H1 (cell line): ENCODE measurements around the gene KRIT1. TPM values are rescaled to one million over a fixed set of nuclear protein-coding genes. Genes with fewer than 3 reads are reported as not detected.

Experiments
- CTCF ChIA-PET: fragments of 300-600 bp; sonication (Branson Sonifier 250); formaldehyde crosslinking; loops from one replicate; lab custom pipeline; 2021; ENCODE audit not compliant: partially characterized antibody; lab: Charles Lee
- POLR2A ChIA-PET: fragments of 300-600 bp; sonication (Branson Sonifier 250); formaldehyde crosslinking; loops from one replicate; lab custom pipeline; 2021; ENCODE audit warnings: inconsistent platforms; ENCODE audit not compliant: partially characterized antibody; lab: Charles Lee
- DNase-seq, 2 experiments: peaks; one replicate each; pipeline versions ENCODE4 v3.0.0 to v3.0.0-alpha.2; 2010 to 2022; ENCODE audit warnings: low spot score in 2 of 2, low read depth in 1 of 2, mixed read lengths in 1 of 2
- FAIRE-seq: peaks from 2 replicates; lab custom pipeline; 2011; peaks lifted over from hg19 to GRCh38; lab: Jason Lieb, UNC
- H2AFZ ChIP-seq: 2 replicates; pipeline ENCODE4 v1.8.1; 2012; ENCODE audit warnings: low read length, inconsistent platforms
- H2AK5ac ChIP-seq: 2 replicates; pipeline ENCODE4 v1.6.1; 2013; ENCODE audit warnings: low read depth, low read length
- H2BK120ac ChIP-seq: replicated peaks from 2 replicates; pipeline ENCODE3; 2013; ENCODE audit warnings: low read depth, low read length, inconsistent platforms
- H2BK12ac ChIP-seq: 2 replicates; pipeline ENCODE4 v1.6.1; 2013; ENCODE audit warnings: low read depth, low read length
- H2BK15ac ChIP-seq: 2 replicates; pipeline ENCODE4 v1.6.1; 2013; ENCODE audit warnings: low read length
- H2BK20ac ChIP-seq: 2 replicates; pipeline ENCODE4 v1.6.1; 2013; ENCODE audit warnings: low read length
- H2BK5ac ChIP-seq: 2 replicates; pipeline ENCODE4 v1.6.1; 2013; ENCODE audit warnings: low read depth, low read length
- H3K14ac ChIP-seq: 2 replicates; pipeline ENCODE4 v1.6.1; 2013; ENCODE audit warnings: inconsistent platforms; ENCODE audit not compliant: insufficient read length
- H3K18ac ChIP-seq: 2 replicates; pipeline ENCODE4 v1.6.1; 2013; ENCODE audit warnings: low read length; ENCODE audit errors: extremely low read depth
- H3K23ac ChIP-seq: 2 replicates; pipeline ENCODE4 v1.6.1; 2013; ENCODE audit warnings: inconsistent platforms; ENCODE audit not compliant: insufficient read length
- H3K23me2 ChIP-seq: 2 replicates; pipeline ENCODE4 v1.6.1; 2013; ENCODE audit warnings: low read depth, low read length
- H3K27ac ChIP-seq: 2 replicates; pipeline ENCODE4 v1.6.1; 2011; ENCODE audit warnings: low read depth, low read length, inconsistent platforms
- H3K27me3 ChIP-seq, 4 experiments: replicated peaks in 1 of 4; 1 replicate in 1 of 4; 2 replicates in 3 of 4; pipeline versions ENCODE4 v1.6.1 to v1.8.1; 2011 to 2013; ENCODE audit warnings: low read length in 3 of 4, mild to moderate bottlenecking in 3 of 4, inconsistent platforms in 2 of 4, mixed read lengths in 2 of 4, moderate library complexity in 1 of 4; ENCODE audit not compliant: control insufficient read depth in 3 of 4, insufficient read depth in 3 of 4; ENCODE audit errors: extremely low read depth in 1 of 4
- H3K36me3 ChIP-seq, 4 experiments: 2 replicates each; pipeline versions ENCODE4 v1.6.1 to v1.8.1; 2011 to 2013; ENCODE audit warnings: mild to moderate bottlenecking in 4 of 4, low read length in 3 of 4, moderate library complexity in 2 of 4, control low read depth in 1 of 4, inconsistent platforms in 1 of 4; ENCODE audit not compliant: insufficient read depth in 4 of 4, control insufficient read depth in 2 of 4
- H3K4ac ChIP-seq: replicated peaks from 2 replicates; pipeline ENCODE3; 2013; ENCODE audit warnings: low read length, low read depth, mixed read lengths, inconsistent platforms; ENCODE audit not compliant: insufficient read length
- H3K4me1 ChIP-seq, 4 experiments: replicated peaks in 1 of 4; 1 replicate in 1 of 4; 2 replicates in 3 of 4; pipeline versions ENCODE4 v1.6.1 to v1.8.1; 2011 to 2013; ENCODE audit warnings: low read length in 3 of 4, inconsistent platforms in 2 of 4, mixed read lengths in 1 of 4; ENCODE audit not compliant: insufficient read depth in 4 of 4, control insufficient read depth in 3 of 4
- H3K4me2 ChIP-seq, 2 experiments: 2 replicates each; pipeline versions ENCODE4 v1.6.1 to v1.8.1; 2011 to 2013; ENCODE audit warnings: low read depth in 2 of 2, low read length in 2 of 2, control low read depth in 1 of 2, inconsistent platforms in 1 of 2, mild to moderate bottlenecking in 1 of 2; ENCODE audit not compliant: insufficient read depth in 1 of 2
- H3K4me3 ChIP-seq, 4 experiments: fragments of 200-600, 300-600 bp in 1 of 4; sonication (generic), shearing (Covaris generic), sonication (Bioruptor Twin) in 1 of 4; 2 replicates each; pipeline versions ENCODE4 v1.5.1 to v1.8.1; 2011 to 2016; ENCODE audit warnings: low read length in 4 of 4, low read depth in 3 of 4, control low read depth in 2 of 4, inconsistent platforms in 2 of 4, mild to moderate bottlenecking in 2 of 4, mixed read lengths in 1 of 4, moderate library complexity in 1 of 4; ENCODE audit not compliant: insufficient read depth in 2 of 4; ENCODE audit errors: extremely low read depth in 1 of 4
- H3K56ac ChIP-seq: replicated peaks from 2 replicates; pipeline ENCODE3; 2013; ENCODE audit warnings: low read depth, mild to moderate bottlenecking, mixed read lengths, low read length, inconsistent platforms; ENCODE audit not compliant: insufficient read length
- H3K79me1 ChIP-seq: 2 replicates; pipeline ENCODE4 v1.6.1; 2013; ENCODE audit warnings: low read depth, low read length, control low read depth
- H3K79me2 ChIP-seq, 2 experiments: 2 replicates each; pipeline versions ENCODE4 v1.6.1 to v1.8.1; 2012 to 2013; ENCODE audit warnings: low read length in 2 of 2, mild to moderate bottlenecking in 2 of 2, inconsistent platforms in 1 of 2; ENCODE audit not compliant: insufficient read depth in 2 of 2, control insufficient read depth in 1 of 2
- H3K9ac ChIP-seq, 4 experiments: replicated peaks in 1 of 4; 1 replicate in 1 of 4; 2 replicates in 3 of 4; pipeline versions ENCODE4 v1.6.1 to v1.8.1; 2011 to 2013; ENCODE audit warnings: low read depth in 3 of 4, low read length in 3 of 4, control low read depth in 2 of 4, mild to moderate bottlenecking in 2 of 4, moderate library complexity in 2 of 4, inconsistent platforms in 1 of 4; ENCODE audit errors: extremely low read depth in 1 of 4
- H3K9me3 ChIP-seq, 2 experiments: 2 replicates each; pipeline versions ENCODE4 v1.6.1 to v1.8.1; 2012 to 2013; ENCODE audit warnings: mild to moderate bottlenecking in 2 of 2, moderate library complexity in 2 of 2, control low read depth in 1 of 2, inconsistent platforms in 1 of 2, low read depth in 1 of 2, low read length in 1 of 2, mixed read lengths in 1 of 2; ENCODE audit not compliant: insufficient read depth in 2 of 2
- H4K20me1 ChIP-seq, 2 experiments: replicated peaks in 1 of 2; 2 replicates each; pipeline versions ENCODE3 to v1.8.1; 2011 to 2013; ENCODE audit warnings: inconsistent platforms in 2 of 2, low read length in 2 of 2, mild to moderate bottlenecking in 1 of 2; ENCODE audit not compliant: insufficient read depth in 2 of 2, control insufficient read depth in 1 of 2
- H4K5ac ChIP-seq: 2 replicates; pipeline ENCODE4 v1.6.1; 2013; ENCODE audit warnings: low read length, low read depth, mixed read lengths, inconsistent platforms; ENCODE audit not compliant: insufficient read length
- H4K8ac ChIP-seq: 2 replicates; pipeline ENCODE4 v1.8.0; 2013; ENCODE audit warnings: mild to moderate bottlenecking, moderate library complexity, low read length, inconsistent platforms; ENCODE audit not compliant: insufficient read depth; ENCODE audit errors: extremely low read depth
- H4K91ac ChIP-seq: replicated peaks from 2 replicates; pipeline ENCODE3; 2013; ENCODE audit warnings: low read length, mixed read lengths, inconsistent platforms; ENCODE audit not compliant: insufficient read length
- ATF3 ChIP-seq: IDR thresholded peaks from 2 replicates; pipeline ENCODE4 v1.6.1; 2011; ENCODE audit warnings: low read depth, mild to moderate bottlenecking, low read length; ENCODE audit not compliant: insufficient read depth
- BCL11A ChIP-seq, 2 experiments: IDR thresholded peaks; one replicate each; pipeline ENCODE4 v1.6.1; 2011; ENCODE audit warnings: low read depth in 2 of 2, low read length in 2 of 2, mild to moderate bottlenecking in 2 of 2
- CBX5 ChIP-seq: fragments of 300-800, 300-1000 bp; sonication (generic); IDR thresholded peaks from 2 replicates; pipeline ENCODE4 v1.7.1; 2016; ENCODE audit warnings: antibody characterized with exemption, low read length, low read depth
- CHD2 ChIP-seq: IDR thresholded peaks from 2 replicates; pipeline ENCODE4 v1.6.1; 2012; ENCODE audit warnings: low read length, improper control_type of control experiment
- CTBP2 ChIP-seq: IDR thresholded peaks from 2 replicates; pipeline ENCODE4 v1.7.0; 2011; ENCODE audit warnings: borderline replicate concordance, mild to moderate bottlenecking, moderate library complexity, mixed read lengths, low read length; ENCODE audit not compliant: insufficient read depth, insufficient read length
- EP300 ChIP-seq, 2 experiments: IDR thresholded peaks; 1 replicate in 1 of 2; 2 replicates in 1 of 2; pipeline ENCODE4 v1.6.1; 2011 to 2012; ENCODE audit warnings: low read depth in 2 of 2, low read length in 2 of 2, mild to moderate bottlenecking in 2 of 2, borderline replicate concordance in 1 of 2, inconsistent platforms in 1 of 2, moderate library complexity in 1 of 2
- FOSL1 ChIP-seq: IDR thresholded peaks from 2 replicates; pipeline ENCODE4 v1.6.1; 2011; ENCODE audit warnings: mild to moderate bottlenecking, low read depth, low read length, moderate library complexity; ENCODE audit not compliant: insufficient read depth
- GTF2F1 ChIP-seq: IDR thresholded peaks from 2 replicates; pipeline ENCODE4 v1.6.1; 2012; ENCODE audit warnings: low read depth, low read length, improper control_type of control experiment, borderline replicate concordance
- JUND ChIP-seq: IDR thresholded peaks from 2 replicates; pipeline ENCODE4 v1.6.1; 2011; ENCODE audit warnings: mild to moderate bottlenecking, improper control_type of control experiment, low read length
- POU5F1 ChIP-seq: IDR thresholded peaks from 2 replicates; pipeline ENCODE4 v1.6.1; 2011; ENCODE audit warnings: low read depth, mild to moderate bottlenecking, low read length, moderate library complexity
- SP2 ChIP-seq: IDR thresholded peaks from 2 replicates; pipeline ENCODE4 v1.6.1; 2012; ENCODE audit warnings: mild to moderate bottlenecking, low read length, inconsistent platforms
- TAF7 ChIP-seq: optimal IDR thresholded peaks from 2 replicates; pipeline ENCODE3; 2011; ENCODE audit warnings: low read depth, mild to moderate bottlenecking, inconsistent platforms, low read length, moderate library complexity, borderline replicate concordance
- WGBS, 2 experiments: shearing (Covaris generic) in 1 of 2; methylation state at CpG; one replicate each; pipeline versions ENCODE4 v1.1.6 to v1.1.7; 2013 to 2015; ENCODE audit warnings: low lambda C conversion rate in 2 of 2, mixed read lengths in 2 of 2, inconsistent platforms in 1 of 2, low coverage in 1 of 2, missing lambda C conversion rate in 1 of 2; ENCODE audit not compliant: insufficient replicate concordance in 2 of 2, insufficient coverage in 1 of 2, insufficient read length in 1 of 2; ENCODE audit errors: extremely low coverage in 1 of 2, missing lambda C conversion rate in 1 of 2; 5-methylcytosine and 5-hydroxymethylcytosine counted together
- polyA plus RNA-seq, 7 experiments: library from polyadenylated mRNA; depleted of rRNA in 3 of 7; stranded (reverse) in 5 of 7; unstranded in 2 of 7; fragments of >200 nt in 5 of 7; fragments of 200-250 nt in 2 of 7; gene quantifications; 1 replicate in 5 of 7; 2 replicates in 1 of 7; 4 replicates in 1 of 7; pipeline versions ENCODE4 v1.2.1 to v1.2.3, GENCODE V29; 2011 to 2013; ENCODE audit warnings: missing spikeins in 2 of 7, mixed read lengths in 2 of 7
- total RNA-seq: library from RNA; stranded (reverse); fragmentation: NEBNext Ultra II Directional; extraction: Animal tissue kit (Norgen Biotek cat#: 25700); gene quantifications from 2 replicates; pipeline ENCODE4 v1.2.1, GENCODE V29; 2021

Gene KRIT1
- total and polyA plus RNA-seq, 2 of the 8 experiments (the other 6 are each of a cell fraction or from before 2014, with no cell fraction given) = 14.3 to 28.8 TPM

- peaks cover 0 to 1% of the 10 kb centered on the region in 2 experiments for H4K20me1 ChIP-seq
- no peak overlapping the region for H2BK120ac ChIP-seq
- H3K56ac ChIP-seq = no peak overlapping the region
- H3K4ac ChIP-seq = no peak overlapping the region
- H3K14ac ChIP-seq = no peak overlapping the region
- H3K4me3 ChIP-seq = no peak overlapping the region
- H3K27ac ChIP-seq = no peak overlapping the region
- WGBS, 2 experiments = 94% methylated on average over 2 of the region's 2 CpGs; no CpG with 5 or more reads in 1 of the 2 experiments
- H2BK20ac ChIP-seq = no peak overlapping the region
- no peak overlapping the region for H4K5ac ChIP-seq
- no peaks in the 10 kb centered on the region for H3K23me2 ChIP-seq
- CTCF ChIA-PET = interaction anchor here (1.6 kb wide), 1 partner anchor 165 kb away, joined by 3 read pairs; no protein-coding TSS in a partner anchor
- H3K23ac ChIP-seq = no peak overlapping the region
- no peaks in the 10 kb centered on the region for H3K4me1 ChIP-seq
- H3K9ac ChIP-seq = no peak overlapping the region
- H2AK5ac ChIP-seq = no peak overlapping the region
- no peak overlapping the region for H4K91ac ChIP-seq
- no peak overlapping the region for H3K4me2 ChIP-seq
- H3K36me3 ChIP-seq = no peaks in the 10 kb centered on the region; a peak in 1 of 8 replicates
- H3K79me2 ChIP-seq = peaks cover 0 to 88% of the 10 kb centered on the region in 2 experiments; a peak in 2 of 4 replicates
- H2AFZ ChIP-seq = no peak overlapping the region
- peaks cover 0 to 1% (median 0%) of the 10 kb centered on the region in 4 experiments; a peak in 1 of 7 replicates for H3K27me3 ChIP-seq
- POLR2A ChIA-PET = interaction anchor here (1.0 to 1.3 kb wide), 3 partner anchors 9 to 14 kb away, joined by 3 to 4 read pairs (median 3); partner anchors contain the start of genes ANKIB1 and KRIT1
- H2BK5ac ChIP-seq = no peak overlapping the region
- H3K9me3 ChIP-seq = no peaks in the 10 kb centered on the region
- H3K79me1 ChIP-seq = no peaks in the 10 kb centered on the region; the same call in 1 of the 2 replicates
- H2BK12ac ChIP-seq = no peak overlapping the region
- DNase-seq (no peak), FAIRE-seq (no peak)
- H3K18ac ChIP-seq = no peak overlapping the region
- no peak overlapping the region for H4K8ac ChIP-seq
- H2BK15ac ChIP-seq = no peak overlapping the region
- no peak for TF ChIP-seq POU5F1
- TF ChIP-seq GTF2F1 = no peak
- no peak for TF ChIP-seq CHD2
- TF ChIP-seq FOSL1 = no peak
- no peak for TF ChIP-seq CBX5
- TF ChIP-seq BCL11A (IDR thresholded peaks at IDR 0.05; ENCODE audit: low read depth in 2 of 2, low read length in 2 of 2) = no peak
- TF ChIP-seq SP2 = no peak
- no peak for TF ChIP-seq ATF3
- no peak for TF ChIP-seq JUND
- TF ChIP-seq EP300 (IDR thresholded peaks at IDR 0.05; ENCODE audit: borderline replicate concordance in 1 of 2, low read depth in 2 of 2, low read length in 2 of 2) = no peak
- TF ChIP-seq TAF7 = no peak
- no peak for TF ChIP-seq CTBP2
Measured at GRCh38 chr7:92259610-92260247, 14.0 kb upstream of the KRIT1 start.
